Ammon's horn (tissue), 1 donor: ENCODE measurements around the gene GOLGA8N.

Source experiments
- DNase-seq: peaks from one replicate; pipeline ENCODE4 v3.0.0-alpha.2; 2016; ENCODE audit warnings: low spot score

Gene GOLGA8N

GRCh38 chr15:32651229-32651837 lies 58.1 kb downstream of the GOLGA8N start:
- DNase-seq: peak; percentile 56

GRCh38 chr15:32652178-32652577 lies 58.9 kb downstream of the GOLGA8N start:
- no peak for DNase-seq

- DNase-seq: no peak
These were observed 62.8 kb downstream of the GOLGA8N start for GRCh38 chr15:32656091-32656490.

- no peak for DNase-seq
These were observed 63.2 kb downstream of the GOLGA8N start for GRCh38 chr15:32656496-32656895.
